ENCODE data around the gene TBCD.

The TBCD gene

GRCh38 chr17:82907797-82908542 lies 156.1 kb downstream of the TBCD start:
- no peak for DNase-seq (ENCODE audit: low read depth)

GRCh38 chr17:82908543-82909160 lies 156.8 kb downstream of the TBCD start:
- no peak for DNase-seq (ENCODE audit: low read depth)

GRCh38 chr17:82909322-82909904 lies 157.5 kb downstream of the TBCD start:
- no peak for DNase-seq (ENCODE audit: low read depth)

GRCh38 chr17:82910041-82910481 lies 158.2 kb downstream of the TBCD start:
- no peak for DNase-seq (ENCODE audit: low read depth)

- no peak for DNase-seq (ENCODE audit: low read depth)
Measured at GRCh38 chr17:82910770-82911169, 158.9 kb downstream of the TBCD start.

GRCh38 chr17:82911822-82912221 lies 160.0 kb downstream of the TBCD start:
- DNase-seq (ENCODE audit: low read depth) = no peak

GRCh38 chr17:82912484-82913089 lies 160.7 kb downstream of the TBCD start:
- no peak for DNase-seq (ENCODE audit: low read depth)

GRCh38 chr17:82913304-82914043 lies 161.6 kb downstream of the TBCD start:
- no peak for DNase-seq (ENCODE audit: low read depth)

GRCh38 chr17:82914375-82914774 lies 162.5 kb downstream of the TBCD start:
- no peak for DNase-seq (ENCODE audit: low read depth)

GRCh38 chr17:82915010-82915756 lies 163.3 kb downstream of the TBCD start:
- DNase-seq (ENCODE audit: low read depth) = no peak

- DNase-seq (ENCODE audit: low read depth) = no peak
Measured at GRCh38 chr17:82915757-82916027, 163.8 kb downstream of the TBCD start.

- no peak for DNase-seq (ENCODE audit: low read depth)
Measured at GRCh38 chr17:82917699-82918345, 166.0 kb downstream of the TBCD start.

GRCh38 chr17:82918508-82918907 lies 166.6 kb downstream of the TBCD start:
- no peak for DNase-seq (ENCODE audit: low read depth)

GRCh38 chr17:82920150-82920549 lies 168.3 kb downstream of the TBCD start:
- no peak for DNase-seq (ENCODE audit: low read depth)

GRCh38 chr17:82920715-82921114 lies 168.8 kb downstream of the TBCD start:
- no peak for DNase-seq (ENCODE audit: low read depth)

GRCh38 chr17:82921426-82921825 lies 169.6 kb downstream of the TBCD start:
- no peak for DNase-seq (ENCODE audit: low read depth)

GRCh38 chr17:82922646-82923045 lies 170.8 kb downstream of the TBCD start:
- no peak for DNase-seq (ENCODE audit: low read depth)

- no peak for DNase-seq (ENCODE audit: low read depth)
Measured at GRCh38 chr17:82923366-82924113, 171.7 kb downstream of the TBCD start.

GRCh38 chr17:82924214-82924613 lies 172.3 kb downstream of the TBCD start:
- DNase-seq (ENCODE audit: low read depth) = no peak

GRCh38 chr17:82924812-82925211 lies 172.9 kb downstream of the TBCD start:
- no peak for DNase-seq (ENCODE audit: low read depth)

Measured in T follicular helper cell (primary cell).